ENCODE measurements around the gene TMEM218. TPM values are rescaled to one million over a fixed set of nuclear protein-coding genes. Genes with fewer than 3 reads are reported as not detected.
"Not testable (repeated sequence)": the region's sequence is repeated elsewhere in the genome, so short reads cannot be mapped to it uniquely, and the experiment has no call there.

The TMEM218 gene
- total RNA-seq, 2 experiments from 2014 or later, result 14.9 to 17.4 TPM

- H3K9me3 Mint-ChIP-seq (ENCODE audit: insufficient read depth), result no peaks in the 10 kb centered on the region
- ATAC-seq (no peak), DNase-seq (no peak)
- H3K36me3 Mint-ChIP-seq (ENCODE audit: low read depth), result no peaks in the 10 kb centered on the region
- H3K4me1 Mint-ChIP-seq (ENCODE audit: low read depth), result peaks cover 12% of the 10 kb centered on the region
- H3K27me3 Mint-ChIP-seq (ENCODE audit: low read depth), result peaks cover 46% of the 10 kb centered on the region
- ChIA-PET POLR2A (no interaction called here), CTCF (interaction anchor here (1.4 kb wide), 1 partner anchor 17 kb away, joined by 4 read pairs; no protein-coding TSS in a partner anchor)
- H3K27ac Mint-ChIP-seq, result no peak overlapping the region
- H3K4me3 Mint-ChIP-seq, result no peak overlapping the region
Observed at GRCh38 chr11:125061281-125061680, 50.1 kb downstream of the TMEM218 start.

GRCh38 chr11:125057693-125058016, 53.8 kb downstream of the TMEM218 start:
- no peak overlapping the region for H3K4me3 Mint-ChIP-seq
- POLR2A ChIA-PET, result no interaction called here
- ATAC-seq (no peak), DNase-seq (no peak)
- H3K27ac Mint-ChIP-seq, result no peak overlapping the region
- no peaks in the 10 kb centered on the region for H3K36me3 Mint-ChIP-seq (ENCODE audit: low read depth)
- H3K4me1 Mint-ChIP-seq (ENCODE audit: low read depth), result peaks cover 10% of the 10 kb centered on the region
- peaks cover 30% of the 10 kb centered on the region for H3K27me3 Mint-ChIP-seq (ENCODE audit: low read depth)
- H3K9me3 Mint-ChIP-seq (ENCODE audit: insufficient read depth), result no peaks in the 10 kb centered on the region
- CTCF ChIA-PET, result no interaction called here

GRCh38 chr11:125056931-125057692, 54.3 kb downstream of the TMEM218 start:
- POLR2A ChIA-PET, result no interaction called here
- ATAC-seq, result no peak
- no peak for DNase-seq
- H3K4me3 Mint-ChIP-seq, result no peak overlapping the region
- peaks cover 10% of the 10 kb centered on the region for H3K4me1 Mint-ChIP-seq (ENCODE audit: low read depth)
- no peaks in the 10 kb centered on the region for H3K36me3 Mint-ChIP-seq (ENCODE audit: low read depth)
- H3K27ac Mint-ChIP-seq, result no peak overlapping the region
- no peaks in the 10 kb centered on the region for H3K9me3 Mint-ChIP-seq (ENCODE audit: insufficient read depth)
- CTCF ChIA-PET, result no interaction called here
- peaks cover 24% of the 10 kb centered on the region for H3K27me3 Mint-ChIP-seq (ENCODE audit: low read depth)

GRCh38 chr11:125056111-125056510, 55.3 kb downstream of the TMEM218 start:
- H3K4me1 Mint-ChIP-seq (ENCODE audit: low read depth); H3K9me3 Mint-ChIP-seq (ENCODE audit: insufficient read depth); CTCF ChIA-PET; H3K27ac Mint-ChIP-seq; H3K4me3 Mint-ChIP-seq; ATAC-seq; H3K36me3 Mint-ChIP-seq (ENCODE audit: low read depth); DNase-seq; POLR2A ChIA-PET: not testable (repeated sequence)
- H3K27me3 Mint-ChIP-seq (ENCODE audit: low read depth), result peaks cover 17% of the 10 kb centered on the region

- CTCF ChIA-PET, result no interaction called here
- Mint-ChIP-seq H3K27ac (no peak overlapping the region), H3K36me3 (ENCODE audit: low read depth) (no peaks in the 10 kb centered on the region), H3K4me1 (ENCODE audit: low read depth) (peaks cover 10% of the 10 kb centered on the region), H3K4me3 (no peak overlapping the region), H3K27me3 (ENCODE audit: low read depth) (peaks cover 10% of the 10 kb centered on the region), H3K9me3 (ENCODE audit: insufficient read depth) (no peaks in the 10 kb centered on the region)
- POLR2A ChIA-PET, result no interaction called here
- DNase-seq (no peak), ATAC-seq (no peak)
Observed at GRCh38 chr11:125055107-125055715, 56.2 kb downstream of the TMEM218 start.

- ChIA-PET POLR2A (no interaction called here), CTCF (no interaction called here)
- H3K27ac Mint-ChIP-seq, result no peak overlapping the region
- DNase-seq, result no peak
- no peaks in the 10 kb centered on the region for H3K36me3 Mint-ChIP-seq (ENCODE audit: low read depth)
- peaks cover 10% of the 10 kb centered on the region for H3K4me1 Mint-ChIP-seq (ENCODE audit: low read depth)
- no peak for ATAC-seq
- H3K9me3 Mint-ChIP-seq (ENCODE audit: insufficient read depth), result no peaks in the 10 kb centered on the region
- H3K4me3 Mint-ChIP-seq, result no peak overlapping the region
- peaks cover 3% of the 10 kb centered on the region for H3K27me3 Mint-ChIP-seq (ENCODE audit: low read depth)
Observed at GRCh38 chr11:125053167-125053566, 58.3 kb downstream of the TMEM218 start.

GRCh38 chr11:125052047-125052446, 59.4 kb downstream of the TMEM218 start:
- ATAC-seq, result no peak
- no peak overlapping the region for H3K27ac Mint-ChIP-seq
- POLR2A ChIA-PET, result no interaction called here
- no peaks in the 10 kb centered on the region for H3K36me3 Mint-ChIP-seq (ENCODE audit: low read depth)
- DNase-seq, result no peak
- no peaks in the 10 kb centered on the region for H3K9me3 Mint-ChIP-seq (ENCODE audit: insufficient read depth)
- H3K4me1 Mint-ChIP-seq (ENCODE audit: low read depth), result peaks cover 10% of the 10 kb centered on the region
- peaks cover 2% of the 10 kb centered on the region for H3K27me3 Mint-ChIP-seq (ENCODE audit: low read depth)
- no peak overlapping the region for H3K4me3 Mint-ChIP-seq
- CTCF ChIA-PET, result no interaction called here

- Mint-ChIP-seq H3K27me3 (ENCODE audit: low read depth) (peaks cover under 1% of the 10 kb centered on the region), H3K9me3 (ENCODE audit: insufficient read depth) (no peaks in the 10 kb centered on the region), H3K4me1 (ENCODE audit: low read depth) (peaks cover 10% of the 10 kb centered on the region), H3K27ac (no peak overlapping the region), H3K4me3 (no peak overlapping the region), H3K36me3 (ENCODE audit: low read depth) (peaks cover 4% of the 10 kb centered on the region)
- ATAC-seq (no peak), DNase-seq (no peak)
- ChIA-PET CTCF (no interaction called here), POLR2A (no interaction called here)
Observed at GRCh38 chr11:125049164-125049792, 62.1 kb downstream of the TMEM218 start.

Other genes with a start within 250 kb of the TMEM218 start
- 10 to 100 TPM in 1 of 2 experiments, 1 to 10 TPM in 1; 9.4 to 10.5 TPM for gene ROBO3, start 246.2 kb downstream of the TMEM218 start, total RNA-seq
- under 1 TPM in 1 of 2 experiments, not detected in 1; 0.05 TPM for gene ROBO4, start 213.8 kb downstream of the TMEM218 start, total RNA-seq
- not detected for gene HEPN1, start 192.4 kb downstream of the TMEM218 start, total RNA-seq
- gene HEPACAM, start 175.6 kb downstream of the TMEM218 start, total RNA-seq, result not detected
- gene CCDC15, start 157.4 kb downstream of the TMEM218 start, total RNA-seq, result 1 to 10 TPM; 7.7 to 8.8 TPM
- under 1 TPM; 0.61 to 0.68 TPM for gene SLC37A2, start 48.3 kb downstream of the TMEM218 start, total RNA-seq
- not detected for gene PKNOX2, start 53.1 kb upstream of the TMEM218 start, total RNA-seq